ENCODE measurements around the gene RAB44.

RAB44 gene

DNA sequence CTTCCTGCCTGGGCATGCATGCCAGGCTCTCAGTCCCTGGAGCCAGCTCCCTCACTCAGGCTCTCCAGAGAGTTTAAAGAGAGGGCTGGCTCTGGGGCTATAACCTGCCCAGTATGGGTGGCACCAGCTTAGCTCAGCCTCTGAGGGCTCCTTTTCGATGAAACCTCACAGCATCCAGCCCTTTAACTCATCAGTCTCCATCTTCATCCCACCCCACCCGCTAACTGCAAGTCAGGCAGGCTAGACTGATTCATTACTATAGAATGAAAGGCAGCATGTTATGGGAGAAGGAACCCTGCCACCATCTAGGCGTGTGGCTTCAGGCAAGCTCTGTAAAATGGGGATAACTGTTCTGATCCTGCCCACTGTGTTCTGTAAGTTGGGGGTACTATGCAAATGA is 53.5 kb downstream of the RAB44 start:
- TF ChIP-seq, protein P1, sequence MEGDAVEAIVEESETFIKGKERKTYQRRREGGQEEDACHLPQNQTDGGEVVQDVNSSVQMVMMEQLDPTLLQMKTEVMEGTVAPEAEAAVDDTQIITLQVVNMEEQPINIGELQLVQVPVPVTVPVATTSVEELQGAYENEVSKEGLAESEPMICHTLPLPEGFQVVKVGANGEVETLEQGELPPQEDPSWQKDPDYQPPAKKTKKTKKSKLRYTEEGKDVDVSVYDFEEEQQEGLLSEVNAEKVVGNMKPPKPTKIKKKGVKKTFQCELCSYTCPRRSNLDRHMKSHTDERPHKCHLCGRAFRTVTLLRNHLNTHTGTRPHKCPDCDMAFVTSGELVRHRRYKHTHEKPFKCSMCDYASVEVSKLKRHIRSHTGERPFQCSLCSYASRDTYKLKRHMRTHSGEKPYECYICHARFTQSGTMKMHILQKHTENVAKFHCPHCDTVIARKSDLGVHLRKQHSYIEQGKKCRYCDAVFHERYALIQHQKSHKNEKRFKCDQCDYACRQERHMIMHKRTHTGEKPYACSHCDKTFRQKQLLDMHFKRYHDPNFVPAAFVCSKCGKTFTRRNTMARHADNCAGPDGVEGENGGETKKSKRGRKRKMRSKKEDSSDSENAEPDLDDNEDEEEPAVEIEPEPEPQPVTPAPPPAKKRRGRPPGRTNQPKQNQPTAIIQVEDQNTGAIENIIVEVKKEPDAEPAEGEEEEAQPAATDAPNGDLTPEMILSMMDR (IDR thresholded peaks at IDR 0.05; ENCODE audit: insufficient read depth, missing control alignments): no peak
- DNase-seq (ENCODE audit: insufficient read length, low spot score) (no peak), FAIRE-seq (no peak)

DNA sequence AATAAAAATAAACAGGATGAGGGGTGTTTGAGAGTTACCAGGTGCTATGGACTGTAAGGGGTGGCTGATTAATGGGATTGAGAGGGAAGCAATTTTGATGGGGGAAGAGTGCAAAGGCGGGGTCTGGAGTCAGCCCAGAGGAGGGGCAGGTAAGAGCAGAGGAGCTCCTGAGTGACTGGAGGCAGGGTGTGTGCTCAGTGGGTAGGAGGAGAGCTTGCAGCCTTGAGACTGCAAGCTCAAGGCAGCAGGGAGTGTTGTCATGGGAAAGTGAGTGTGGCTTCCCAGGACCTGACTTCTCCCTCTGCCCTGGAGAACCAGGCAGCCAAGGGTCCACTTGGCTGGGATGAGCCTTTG is 54.2 kb downstream of the RAB44 start:
- TF ChIP-seq, protein P1 (IDR thresholded peaks at IDR 0.05; ENCODE audit: insufficient read depth, missing control alignments): no peak
- FAIRE-seq (no peak), DNase-seq (ENCODE audit: insufficient read length, low spot score) (no peak)

DNA sequence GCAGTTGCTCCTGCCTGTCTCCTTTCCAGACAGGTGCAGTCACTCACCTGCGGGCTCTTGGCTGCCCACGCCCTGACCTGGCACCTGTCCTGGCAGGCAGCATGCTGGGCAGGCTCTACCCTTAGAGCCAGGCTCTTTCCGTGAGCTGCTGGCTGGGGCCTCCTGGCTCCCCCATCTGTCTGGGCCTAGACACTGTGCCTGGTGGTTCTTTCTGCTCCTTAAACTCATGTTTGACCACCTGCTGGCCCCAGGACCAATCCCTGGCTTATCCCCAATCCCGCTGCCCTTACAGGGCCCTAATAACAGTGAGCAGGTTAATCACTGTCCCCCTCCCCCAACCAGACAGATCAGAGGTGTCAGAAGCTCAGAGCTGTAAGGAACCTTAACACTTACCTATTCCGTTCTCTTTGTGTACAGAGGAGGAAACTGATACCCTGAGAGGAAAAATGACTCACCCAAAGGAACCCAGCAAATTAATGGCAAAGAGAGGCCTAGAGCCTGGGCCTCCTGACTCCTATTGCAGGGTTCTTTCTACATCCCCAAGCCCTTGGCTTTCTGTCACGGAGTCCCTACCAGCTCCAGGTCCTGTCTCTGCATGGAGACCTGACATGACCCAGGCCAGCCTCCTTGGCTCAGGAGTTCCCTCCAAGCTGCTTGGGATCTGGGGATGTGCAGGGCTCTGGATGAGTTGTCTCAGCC is 54.7 kb downstream of the RAB44 start:
- TF ChIP-seq, protein P1 (IDR thresholded peaks at IDR 0.05; ENCODE audit: insufficient read depth, missing control alignments): no peak
- FAIRE-seq: no peak
- no peak for DNase-seq (ENCODE audit: insufficient read length, low spot score)

DNA sequence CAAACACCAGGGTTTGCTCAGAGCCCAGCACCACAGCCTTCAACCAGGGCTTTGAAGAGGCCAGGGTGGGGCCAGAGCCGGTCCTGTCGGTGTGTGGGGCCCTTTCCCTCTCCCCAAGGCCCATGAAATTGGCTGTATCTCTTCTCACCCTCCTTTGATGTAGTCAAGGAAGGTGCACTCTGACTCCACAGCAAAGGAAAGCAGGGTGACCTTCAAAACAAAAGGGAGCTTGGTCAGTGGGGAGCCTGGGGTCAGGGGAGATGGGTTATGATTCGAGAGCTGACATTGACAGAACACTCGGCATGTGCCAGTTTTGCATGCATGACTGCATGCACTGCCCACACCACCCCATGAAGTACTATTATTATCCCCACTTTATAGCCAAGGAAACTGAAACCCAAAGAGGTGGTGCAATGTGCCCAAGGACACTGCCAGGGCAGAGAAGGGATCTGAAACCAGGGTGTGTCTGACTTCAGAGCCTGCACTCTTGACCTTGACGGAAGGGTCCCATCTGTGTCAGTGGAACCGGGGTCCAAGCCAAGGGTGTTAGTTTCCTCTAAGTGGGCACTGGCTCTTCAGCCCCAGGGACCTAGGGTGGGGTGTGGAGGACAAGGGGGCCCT is 55.4 kb downstream of the RAB44 start:
- no peak for FAIRE-seq
- TF ChIP-seq, protein P1 (IDR thresholded peaks at IDR 0.05; ENCODE audit: insufficient read depth, missing control alignments): no peak
- DNase-seq (ENCODE audit: insufficient read length, low spot score): no peak

DNA sequence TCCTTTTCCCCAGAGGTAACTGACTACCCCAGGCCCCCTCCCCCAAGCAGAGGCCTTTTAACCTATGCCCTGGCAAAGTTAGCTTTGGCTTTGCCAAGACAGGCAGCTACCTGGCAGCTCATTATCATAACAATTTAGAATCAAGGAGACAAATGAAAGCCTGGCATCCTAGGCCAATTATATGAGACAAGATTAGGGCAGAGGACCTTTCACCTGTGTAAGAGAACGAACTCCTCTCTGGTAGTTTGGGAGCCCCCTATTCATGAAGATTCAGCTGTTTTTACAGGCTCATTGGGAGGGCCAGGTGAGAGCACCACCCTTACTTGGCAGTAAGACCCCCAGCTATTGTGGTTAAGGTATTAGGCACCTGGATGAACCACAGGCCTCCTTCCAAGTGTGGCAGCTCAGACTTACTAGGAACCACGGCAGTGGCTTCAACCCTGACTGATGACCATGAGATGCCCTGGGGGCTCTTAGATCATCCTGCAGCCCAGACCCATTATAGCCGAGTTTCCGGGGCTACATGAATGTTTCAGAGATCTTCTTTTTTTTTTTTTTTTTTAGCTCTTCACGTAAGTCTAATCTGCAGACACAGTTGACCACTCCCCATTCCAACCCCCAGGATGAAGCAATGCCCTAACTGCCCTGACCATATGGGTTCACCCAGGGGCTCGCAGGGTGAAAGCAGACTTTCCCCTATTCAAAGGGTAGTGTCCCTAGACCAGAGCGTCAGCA is 56.2 kb downstream of the RAB44 start:
- FAIRE-seq (no peak), DNase-seq (ENCODE audit: insufficient read length, low spot score) (no peak)
- TF ChIP-seq, protein P1 (IDR thresholded peaks at IDR 0.05; ENCODE audit: insufficient read depth, missing control alignments): no peak

DNA sequence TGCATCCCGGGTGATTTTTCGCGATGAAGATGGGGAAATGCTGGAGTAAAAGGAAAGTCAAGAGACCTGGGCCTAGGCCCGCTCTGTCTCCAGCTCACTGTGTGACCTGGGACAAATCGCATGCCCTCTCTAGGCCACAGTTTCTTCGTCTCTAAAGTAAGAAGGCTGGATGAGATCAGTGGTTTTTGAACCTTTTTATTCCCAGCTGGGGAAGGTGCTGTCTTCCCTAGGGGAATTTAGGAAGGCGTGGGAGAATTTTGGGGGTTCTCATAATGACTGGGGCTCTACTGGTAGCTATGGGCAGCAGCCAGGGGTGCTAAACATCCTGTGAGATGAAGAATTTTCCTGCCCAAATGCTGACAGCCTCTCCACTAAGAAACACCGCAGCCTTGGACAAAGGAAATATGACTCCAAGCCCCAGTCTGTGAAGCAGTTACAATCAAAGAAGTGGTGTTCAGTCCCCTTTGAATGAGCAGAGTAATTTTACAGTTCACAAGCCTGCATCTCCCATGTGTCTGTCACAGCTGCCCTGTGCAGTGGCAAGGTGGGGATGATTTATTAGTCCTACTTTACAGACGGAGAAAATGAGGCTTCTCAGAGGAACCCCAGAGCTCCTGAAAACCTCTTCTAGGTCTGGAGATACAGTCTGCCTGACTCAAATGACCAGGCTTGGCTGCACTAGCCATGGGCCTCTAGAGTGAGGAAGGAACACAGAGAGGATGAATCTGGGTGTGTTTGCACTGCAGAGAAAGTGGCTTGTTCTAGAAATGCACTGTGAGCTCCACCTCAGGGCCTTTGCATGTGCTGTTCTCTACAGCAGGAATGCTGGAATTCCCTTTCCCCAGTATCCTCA is 57.2 kb downstream of the RAB44 start:
- no peak for FAIRE-seq
- no peak for DNase-seq (ENCODE audit: insufficient read length, low spot score)
- TF ChIP-seq, protein P1 (IDR thresholded peaks at IDR 0.05; ENCODE audit: insufficient read depth, missing control alignments): no peak
